Measurements from ENCODE around the gene VAMP5. TPM values are rescaled to one million over a fixed set of nuclear protein-coding genes. Genes with fewer than 3 reads are reported as not detected.
"Not testable (repeated sequence)": the region's sequence is repeated elsewhere in the genome, so short reads cannot be mapped to it uniquely, and the experiment has no call there.

The VAMP5 gene
- total RNA-seq, 2 experiments from 2014 or later = 49.7 to 51.9 TPM

- Mint-ChIP-seq H3K9me3 (no peaks in the 10 kb centered on the region), H3K27me3 (no peaks in the 10 kb centered on the region), H3K4me3 (no peak overlapping the region), H3K27ac (no peak overlapping the region), H3K36me3 (peaks cover 27% of the 10 kb centered on the region), H3K4me1 (ENCODE audit: low read depth) (peaks cover 3% of the 10 kb centered on the region)
- ChIA-PET POLR2A (interaction anchor here (0.6 to 5.4 kb wide), 7 partner anchors 9 to 225 kb away, joined by 3 to 52 read pairs (median 7); partner anchors contain the start of genes GGCX, MAT2A, SH2D6 and TGOLN2), CTCF (interaction anchor here (0.6 to 13.3 kb wide), 38 partner anchors 9 to 251 kb away, joined by 3 to 328 read pairs (median 5); partner anchors contain the start of genes ELMOD3, GGCX, MAT2A and RETSAT)
- intact Hi-C loops (cut with micrococcal nuclease) = loop anchor here (1.0 to 5.0 kb wide), 3 partner anchors 132 to 250 kb away; no protein-coding TSS in a partner anchor
- peak; percentile 91 for DNase-seq
These were observed 32.2 kb upstream of the VAMP5 start for GRCh38 chr2:85551698-85552678.

- Mint-ChIP-seq H3K27ac (no peak overlapping the region), H3K9me3 (no peaks in the 10 kb centered on the region), H3K4me3 (no peak overlapping the region), H3K27me3 (no peaks in the 10 kb centered on the region), H3K36me3 (peaks cover 31% of the 10 kb centered on the region), H3K4me1 (ENCODE audit: low read depth) (peaks cover 7% of the 10 kb centered on the region)
- ChIA-PET POLR2A (interaction anchor here (1.7 kb wide), 1 partner anchor 14 kb away, joined by 5 read pairs; the partner anchor contains the start of gene MAT2A), CTCF (interaction anchor here (1.5 to 13.3 kb wide), 5 partner anchors 19 to 199 kb away, joined by 5 to 328 read pairs (median 8); partner anchors contain the start of genes ELMOD3, RETSAT and SH2D6)
- intact Hi-C loops (cut with micrococcal nuclease) = loop anchor here (5.0 kb wide), 1 partner anchor 251 kb away; no protein-coding TSS in a partner anchor
- DNase-seq = no peak
These were observed 31.0 kb upstream of the VAMP5 start for GRCh38 chr2:85553184-85553583.

GRCh38 chr2:85554980-85555612 is 29.1 kb upstream of the VAMP5 start:
- H3K4me1 Mint-ChIP-seq (ENCODE audit: low read depth) = peaks cover 24% of the 10 kb centered on the region
- H3K27ac Mint-ChIP-seq = peak overlapping the region; percentile 14
- DNase-seq = no peak
- intact Hi-C loops (cut with micrococcal nuclease) = loop anchor here (5.0 kb wide), 1 partner anchor 253 kb away; no protein-coding TSS in a partner anchor
- ChIA-PET CTCF (interaction anchor here (1.1 to 13.3 kb wide), 5 partner anchors 9 to 185 kb away, joined by 3 to 328 read pairs (median 5); partner anchors contain the start of gene SH2D6), POLR2A (interaction anchor here (2.9 kb wide), 1 partner anchor 9 kb away, joined by 15 read pairs; no protein-coding TSS in a partner anchor)
- H3K9me3 Mint-ChIP-seq = no peaks in the 10 kb centered on the region
- H3K27me3 Mint-ChIP-seq = no peaks in the 10 kb centered on the region
- no peak overlapping the region for H3K4me3 Mint-ChIP-seq
- peaks cover 31% of the 10 kb centered on the region for H3K36me3 Mint-ChIP-seq

- Mint-ChIP-seq H3K27ac (no peak overlapping the region), H3K27me3 (no peaks in the 10 kb centered on the region)
These were observed 27.1 kb upstream of the VAMP5 start for GRCh38 chr2:85557130-85557529.

GRCh38 chr2:85558160-85558559 is 26.1 kb upstream of the VAMP5 start:
- intact Hi-C loops (cut with micrococcal nuclease) = no loop called here
- no peak overlapping the region for H3K4me3 Mint-ChIP-seq
- peaks cover 37% of the 10 kb centered on the region for H3K4me1 Mint-ChIP-seq (ENCODE audit: low read depth)
- no peaks in the 10 kb centered on the region for H3K27me3 Mint-ChIP-seq
- ChIA-PET POLR2A (interaction anchor here (1.0 to 3.5 kb wide), 2 partner anchors 13 to 17 kb away, joined by 4 to 23 read pairs; no protein-coding TSS in a partner anchor), CTCF (interaction anchor here (5.6 kb wide), 1 partner anchor 8 kb away, joined by 45 read pairs; no protein-coding TSS in a partner anchor)
- no peak for DNase-seq
- H3K9me3 Mint-ChIP-seq = no peaks in the 10 kb centered on the region
- H3K27ac Mint-ChIP-seq = no peak overlapping the region
- peaks cover 20% of the 10 kb centered on the region for H3K36me3 Mint-ChIP-seq

More at GRCh38 chr2:85557130-85557529, 27.1 kb upstream of the VAMP5 start:
- Mint-ChIP-seq H3K4me3 (no peak overlapping the region), H3K9me3 (no peaks in the 10 kb centered on the region), H3K4me1 (ENCODE audit: low read depth) (peaks cover 34% of the 10 kb centered on the region), H3K36me3 (peaks cover 23% of the 10 kb centered on the region)
- ChIA-PET CTCF (interaction anchor here (0.6 to 13.3 kb wide), 6 partner anchors 9 to 229 kb away, joined by 3 to 328 read pairs (median 4); partner anchors contain the start of genes SH2D6 and TGOLN2), POLR2A (interaction anchor here (1.2 to 2.9 kb wide), 2 partner anchors 11 to 120 kb away, joined by 4 to 15 read pairs; no protein-coding TSS in a partner anchor)
- intact Hi-C loops (cut with micrococcal nuclease) = no loop called here
- DNase-seq = no peak

GRCh38 chr2:85560403-85560726 is 23.9 kb upstream of the VAMP5 start:
- CTCF ChIA-PET = interaction anchor here (1.4 to 5.6 kb wide), 2 partner anchors 10 to 206 kb away, joined by 3 to 45 read pairs; partner anchors contain the start of gene ELMOD3
- H3K9me3 Mint-ChIP-seq, H3K36me3 Mint-ChIP-seq, DNase-seq, H3K27me3 Mint-ChIP-seq: not testable (repeated sequence)
- Mint-ChIP-seq H3K4me3 (peak overlapping the region; percentile 92), H3K27ac (peak overlapping the region; percentile 83), H3K4me1 (ENCODE audit: low read depth) (peaks cover 38% of the 10 kb centered on the region)
- intact Hi-C loops (cut with micrococcal nuclease) = loop anchor here (2.0 kb wide), 1 partner anchor 22 kb away; the partner anchor contains the start of gene MAT2A
- POLR2A ChIA-PET = interaction anchor here (0.7 to 3.5 kb wide), 6 partner anchors 8 to 53 kb away, joined by 3 to 30 read pairs (median 5); partner anchors contain the start of genes C2orf68 and MAT2A

GRCh38 chr2:85560812-85561279 is 23.4 kb upstream of the VAMP5 start:
- POLR2A ChIA-PET = interaction anchor here (0.7 to 3.5 kb wide), 8 partner anchors 9 to 234 kb away, joined by 3 to 30 read pairs (median 5); partner anchors contain the start of genes C2orf68 and MAT2A
- H3K36me3 Mint-ChIP-seq = peaks cover 7% of the 10 kb centered on the region
- H3K4me3 Mint-ChIP-seq = peak overlapping the region; percentile 92
- peak overlapping the region; percentile 83 for H3K27ac Mint-ChIP-seq
- intact Hi-C loops (cut with micrococcal nuclease) = loop anchor here (1.0 to 2.0 kb wide), 5 partner anchors 16 to 55 kb away; partner anchors contain the start of genes MAT2A, RNF181, USP39 and VAMP8
- H3K4me1 Mint-ChIP-seq (ENCODE audit: low read depth) = peaks cover 37% of the 10 kb centered on the region
- no peaks in the 10 kb centered on the region for H3K9me3 Mint-ChIP-seq
- CTCF ChIA-PET = interaction anchor here (1.0 to 5.6 kb wide), 3 partner anchors 11 to 206 kb away, joined by 3 to 45 read pairs (median 3); partner anchors contain the start of gene ELMOD3
- no peak for DNase-seq
- no peaks in the 10 kb centered on the region for H3K27me3 Mint-ChIP-seq

GRCh38 chr2:85561280-85562212 is 22.7 kb upstream of the VAMP5 start, which contains the start of gene GGCX:
Gene GGCX, minus strand, starts transcription at chr2:85561493. Its CDS starts 65 bp downstream, at chr2:85561428.
- Mint-ChIP-seq H3K27me3 (no peaks in the 10 kb centered on the region), H3K4me1 (ENCODE audit: low read depth) (peaks cover 37% of the 10 kb centered on the region), H3K4me3 (peak within 1 kb of the TSS; percentile 92), H3K27ac (peak within 1 kb of the TSS; percentile 83), H3K9me3 (no peaks in the 10 kb centered on the region), H3K36me3 (peaks cover 7% of the 10 kb centered on the region)
- intact Hi-C loops (cut with micrococcal nuclease) = loop anchor here (1.0 to 2.0 kb wide), 5 partner anchors 16 to 55 kb away; partner anchors contain the start of genes MAT2A, RNF181, USP39 and VAMP8
- POLR2A ChIA-PET = interaction anchor here (0.6 to 3.5 kb wide), 11 partner anchors 9 to 235 kb away, joined by 3 to 30 read pairs (median 4); partner anchors contain the start of genes ELMOD3, MAT2A and RETSAT
- CTCF ChIA-PET = interaction anchor here (0.7 to 5.6 kb wide), 4 partner anchors 11 to 587 kb away, joined by 3 to 45 read pairs (median 3); partner anchors contain the start of gene ELMOD3
- peak; percentile 98 for DNase-seq

GRCh38 chr2:85564144-85564563 is 20.1 kb upstream of the VAMP5 start:
- Mint-ChIP-seq H3K4me1 (ENCODE audit: low read depth) (peaks cover 26% of the 10 kb centered on the region), H3K27ac (no peak overlapping the region), H3K4me3 (no peak overlapping the region), H3K36me3 (no peaks in the 10 kb centered on the region), H3K27me3 (no peaks in the 10 kb centered on the region), H3K9me3 (no peaks in the 10 kb centered on the region)
- intact Hi-C loops (cut with micrococcal nuclease) = no loop called here
- DNase-seq = no peak
- ChIA-PET CTCF (no interaction called here), POLR2A (interaction anchor here (0.6 kb wide), 1 partner anchor 217 kb away, joined by 3 read pairs; no protein-coding TSS in a partner anchor)

GRCh38 chr2:85566265-85566664 is 18.0 kb upstream of the VAMP5 start:
- Mint-ChIP-seq H3K4me3 (no peak overlapping the region), H3K27me3 (no peaks in the 10 kb centered on the region), H3K27ac (no peak overlapping the region), H3K9me3 (no peaks in the 10 kb centered on the region), H3K36me3 (no peaks in the 10 kb centered on the region), H3K4me1 (ENCODE audit: low read depth) (peaks cover 9% of the 10 kb centered on the region)
- intact Hi-C loops (cut with micrococcal nuclease) = no loop called here
- ChIA-PET CTCF (no interaction called here), POLR2A (interaction anchor here (0.6 to 1.1 kb wide), 2 partner anchors 27 to 129 kb away, joined by 3 read pairs; partner anchors contain the start of gene MAT2A)
- DNase-seq = no peak
